SK-N-SH treated with all-trans-retinoic acid at 6 μM for 48 hours (cell line): ENCODE data around the gene ONECUT3.

ENCODE experiments used
- ATAC-seq: fragments of 200-7000 bp; cut with Tn5 transposase; 3 replicates; pipeline ENCODE4 v1.9.1; 2020; ENCODE audit warnings: mild to moderate bottlenecking, moderate library complexity
- ARNTL ChIP-seq: fragments of 450-650 bp; formaldehyde crosslinking; IDR thresholded peaks from 2 replicates; pipeline ENCODE4 v1.5.0; 2020; ENCODE audit warnings: low read depth, mild to moderate bottlenecking, moderate library complexity, borderline replicate concordance
- BACH2 ChIP-seq: fragments of 250-450 bp; sonication (Bioruptor Pico); IDR thresholded peaks from 2 replicates; pipeline ENCODE4 v1.9.0; 2021; ENCODE audit warnings: mild to moderate bottlenecking, borderline replicate concordance
- CSDC2 ChIP-seq: fragments of 250-450 bp; sonication (Bioruptor Pico); IDR thresholded peaks from 2 replicates; pipeline ENCODE4 v1.5.0; 2020; ENCODE audit warnings: mild to moderate bottlenecking, moderate library complexity
- ESRRG ChIP-seq: fragments of 250-450 bp; sonication (Bioruptor Pico); IDR thresholded peaks from 2 replicates; pipeline ENCODE4 v1.6.1; 2021; ENCODE audit warnings: mild to moderate bottlenecking
- ISL1 ChIP-seq: fragments of 250-450 bp; sonication (Bioruptor Pico); IDR thresholded peaks from 2 replicates; pipeline ENCODE4 v2.1.2; 2022; ENCODE audit warnings: mild to moderate bottlenecking, moderate library complexity
- OSR1 ChIP-seq: fragments of 250-450 bp; sonication (Bioruptor Pico); IDR thresholded peaks from 2 replicates; pipeline ENCODE4 v1.8.0; 2022; ENCODE audit warnings: moderate library complexity, mild to moderate bottlenecking, inconsistent platforms
- RARB ChIP-seq: fragments of 250-450 bp; sonication (Bioruptor Pico); IDR thresholded peaks from 2 replicates; pipeline ENCODE4 v1.8.0; 2021; ENCODE audit warnings: mild to moderate bottlenecking, moderate library complexity
- SNAI2 ChIP-seq: fragments of 250-450 bp; sonication (Bioruptor Pico); IDR thresholded peaks from 2 replicates; pipeline ENCODE4 v1.5.0; 2020; ENCODE audit warnings: mild to moderate bottlenecking, moderate library complexity
- TOX ChIP-seq: fragments of 250-450 bp; sonication (Bioruptor Pico); IDR thresholded peaks from 2 replicates; pipeline ENCODE4 v1.8.0; 2021; ENCODE audit warnings: mild to moderate bottlenecking, moderate library complexity, borderline replicate concordance
- ZC3H10 ChIP-seq: fragments of 250-450 bp; sonication (Bioruptor Pico); IDR thresholded peaks from 2 replicates; pipeline ENCODE4 v1.5.1; 2021; ENCODE audit warnings: mild to moderate bottlenecking, moderate library complexity
- ZFP3 ChIP-seq: fragments of 250-450 bp; sonication (Bioruptor Pico); IDR thresholded peaks from 2 replicates; pipeline ENCODE4 v1.5.0; 2020; ENCODE audit warnings: mild to moderate bottlenecking, moderate library complexity
- ZFP30 ChIP-seq: fragments of 450-650 bp; formaldehyde crosslinking; IDR thresholded peaks from 2 replicates; pipeline ENCODE4 v1.5.0; 2022; ENCODE audit warnings: mild to moderate bottlenecking, moderate library complexity
- ZNF565 ChIP-seq: fragments of 450-650 bp; formaldehyde crosslinking; conservative IDR thresholded peaks from 2 replicates; pipeline ENCODE4 v1.5.0; 2020; ENCODE audit warnings: low read depth, mild to moderate bottlenecking, moderate library complexity
- ZNF70 ChIP-seq: fragments of 450-650 bp; formaldehyde crosslinking; IDR thresholded peaks from 2 replicates; pipeline ENCODE4 v1.5.0; 2020; ENCODE audit warnings: mild to moderate bottlenecking, moderate library complexity
- ZNF8 ChIP-seq: fragments of 450-650 bp; formaldehyde crosslinking; IDR thresholded peaks from 2 replicates; pipeline ENCODE4 v1.5.0; 2020; ENCODE audit warnings: mild to moderate bottlenecking, moderate library complexity
- TF ChIP-seq, protein P1 (sequence below): fragments of 250-450 bp; sonication (Bioruptor Pico); IDR thresholded peaks from 2 replicates; pipeline ENCODE4 v1.5.0; 2020; ENCODE audit warnings: mild to moderate bottlenecking, moderate library complexity
- TF ChIP-seq, protein P2 (sequence below): fragments of 250-450 bp; sonication (Bioruptor Pico); IDR thresholded peaks from 2 replicates; pipeline ENCODE4 v1.5.1; 2021; ENCODE audit warnings: mild to moderate bottlenecking, moderate library complexity
- TF ChIP-seq, protein P3 (sequence below): fragments of 250-450 bp; sonication (Bioruptor Pico); IDR thresholded peaks from 2 replicates; pipeline ENCODE4 v1.8.0; 2021; ENCODE audit warnings: low read depth, mild to moderate bottlenecking, moderate library complexity, borderline replicate concordance
- TF ChIP-seq, protein P4 (sequence below): fragments of 250-450 bp; sonication (Bioruptor Pico); IDR thresholded peaks from 2 replicates; pipeline ENCODE4 v1.5.1; 2020; ENCODE audit warnings: low read depth, mild to moderate bottlenecking, moderate library complexity
- TF ChIP-seq, protein P5 (sequence below): fragments of 250-450 bp; sonication (Bioruptor Pico); IDR thresholded peaks from 2 replicates; pipeline ENCODE4 v1.8.0; 2020; ENCODE audit warnings: mild to moderate bottlenecking, moderate library complexity, borderline replicate concordance

The ONECUT3 gene

DNA sequence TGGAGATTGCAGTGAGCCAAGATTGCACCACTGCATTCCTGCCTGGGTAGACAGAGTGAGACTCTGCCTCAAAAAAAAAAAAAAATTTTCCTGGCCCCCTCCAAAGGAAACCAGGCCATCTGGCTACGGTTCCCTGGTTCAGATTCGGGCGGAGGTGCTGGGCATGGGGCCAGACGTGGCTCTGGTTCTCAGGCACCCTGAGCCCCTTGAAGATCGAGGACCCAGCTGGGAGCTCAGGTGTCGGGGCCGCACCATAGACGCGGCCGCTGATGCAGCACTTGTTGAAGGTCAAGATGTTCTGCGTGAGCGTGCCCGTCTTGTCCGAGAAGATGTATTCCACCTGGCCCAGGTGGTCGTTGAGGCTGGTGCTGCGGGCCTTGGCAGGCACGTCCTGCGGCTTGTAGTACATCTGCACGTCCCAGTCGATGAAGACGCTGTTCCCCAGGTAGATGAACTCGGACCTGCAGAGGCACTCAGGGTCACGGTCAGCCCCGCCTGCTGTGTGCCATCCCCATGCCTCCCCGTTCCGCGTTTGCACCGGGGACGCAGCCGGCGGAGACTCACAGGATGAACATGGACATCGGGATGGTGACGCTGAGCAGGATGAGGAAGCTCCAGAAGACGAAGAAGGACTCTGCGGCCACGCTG is 46.5 kb downstream of the ONECUT3 start (continued):
- TF ChIP-seq, protein P1, sequence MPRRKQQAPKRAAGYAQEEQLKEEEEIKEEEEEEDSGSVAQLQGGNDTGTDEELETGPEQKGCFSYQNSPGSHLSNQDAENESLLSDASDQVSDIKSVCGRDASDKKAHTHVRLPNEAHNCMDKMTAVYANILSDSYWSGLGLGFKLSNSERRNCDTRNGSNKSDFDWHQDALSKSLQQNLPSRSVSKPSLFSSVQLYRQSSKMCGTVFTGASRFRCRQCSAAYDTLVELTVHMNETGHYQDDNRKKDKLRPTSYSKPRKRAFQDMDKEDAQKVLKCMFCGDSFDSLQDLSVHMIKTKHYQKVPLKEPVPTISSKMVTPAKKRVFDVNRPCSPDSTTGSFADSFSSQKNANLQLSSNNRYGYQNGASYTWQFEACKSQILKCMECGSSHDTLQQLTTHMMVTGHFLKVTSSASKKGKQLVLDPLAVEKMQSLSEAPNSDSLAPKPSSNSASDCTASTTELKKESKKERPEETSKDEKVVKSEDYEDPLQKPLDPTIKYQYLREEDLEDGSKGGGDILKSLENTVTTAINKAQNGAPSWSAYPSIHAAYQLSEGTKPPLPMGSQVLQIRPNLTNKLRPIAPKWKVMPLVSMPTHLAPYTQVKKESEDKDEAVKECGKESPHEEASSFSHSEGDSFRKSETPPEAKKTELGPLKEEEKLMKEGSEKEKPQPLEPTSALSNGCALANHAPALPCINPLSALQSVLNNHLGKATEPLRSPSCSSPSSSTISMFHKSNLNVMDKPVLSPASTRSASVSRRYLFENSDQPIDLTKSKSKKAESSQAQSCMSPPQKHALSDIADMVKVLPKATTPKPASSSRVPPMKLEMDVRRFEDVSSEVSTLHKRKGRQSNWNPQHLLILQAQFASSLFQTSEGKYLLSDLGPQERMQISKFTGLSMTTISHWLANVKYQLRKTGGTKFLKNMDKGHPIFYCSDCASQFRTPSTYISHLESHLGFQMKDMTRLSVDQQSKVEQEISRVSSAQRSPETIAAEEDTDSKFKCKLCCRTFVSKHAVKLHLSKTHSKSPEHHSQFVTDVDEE = no peak
- TF ChIP-seq ISL1 (CRISPR knock-in tag) (no peak), ESRRG (CRISPR knock-in tag) (no peak)
- TF ChIP-seq, protein P2, sequence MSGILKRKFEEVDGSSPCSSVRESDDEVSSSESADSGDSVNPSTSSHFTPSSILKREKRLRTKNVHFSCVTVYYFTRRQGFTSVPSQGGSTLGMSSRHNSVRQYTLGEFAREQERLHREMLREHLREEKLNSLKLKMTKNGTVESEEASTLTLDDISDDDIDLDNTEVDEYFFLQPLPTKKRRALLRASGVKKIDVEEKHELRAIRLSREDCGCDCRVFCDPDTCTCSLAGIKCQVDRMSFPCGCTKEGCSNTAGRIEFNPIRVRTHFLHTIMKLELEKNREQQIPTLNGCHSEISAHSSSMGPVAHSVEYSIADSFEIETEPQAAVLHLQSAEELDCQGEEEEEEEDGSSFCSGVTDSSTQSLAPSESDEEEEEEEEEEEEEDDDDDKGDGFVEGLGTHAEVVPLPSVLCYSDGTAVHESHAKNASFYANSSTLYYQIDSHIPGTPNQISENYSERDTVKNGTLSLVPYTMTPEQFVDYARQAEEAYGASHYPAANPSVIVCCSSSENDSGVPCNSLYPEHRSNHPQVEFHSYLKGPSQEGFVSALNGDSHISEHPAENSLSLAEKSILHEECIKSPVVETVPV = no peak

DNA sequence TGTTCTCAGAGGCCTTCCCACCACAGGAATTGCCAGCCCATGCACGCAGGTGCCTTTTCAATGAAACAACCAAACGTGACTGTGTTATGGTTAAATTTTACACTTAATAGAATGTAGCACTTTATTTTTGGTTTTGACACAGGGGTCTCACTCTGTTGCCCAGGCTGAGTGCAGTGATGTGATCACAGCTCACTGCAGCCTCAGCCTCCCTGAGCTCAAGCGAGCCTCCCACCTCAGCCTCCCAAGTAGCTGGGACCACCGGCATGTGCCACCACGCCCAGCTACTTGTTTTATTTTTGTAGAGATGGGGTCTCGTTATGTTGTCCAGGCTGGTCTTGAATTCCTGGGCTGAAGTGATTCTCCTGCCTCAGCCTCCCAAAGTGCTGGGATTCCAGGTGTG is 51.6 kb downstream of the ONECUT3 start:
- ATAC-seq = no peak
- TF ChIP-seq, protein P2 = no peak
- no peak for TF ChIP-seq BACH2
- TF ChIP-seq TOX (CRISPR knock-in tag) = no peak
- TF ChIP-seq ISL1 (CRISPR knock-in tag) = no peak
- no peak for TF ChIP-seq ESRRG (CRISPR knock-in tag)
- no peak for TF ChIP-seq CSDC2 (CRISPR knock-in tag)
- TF ChIP-seq OSR1 (CRISPR knock-in tag) = no peak
- no peak for TF ChIP-seq ZNF8 (CRISPR knock-in tag)
- TF ChIP-seq RARB (CRISPR knock-in tag) = no peak
- TF ChIP-seq, protein P1 = no peak
- TF ChIP-seq, protein P3, sequence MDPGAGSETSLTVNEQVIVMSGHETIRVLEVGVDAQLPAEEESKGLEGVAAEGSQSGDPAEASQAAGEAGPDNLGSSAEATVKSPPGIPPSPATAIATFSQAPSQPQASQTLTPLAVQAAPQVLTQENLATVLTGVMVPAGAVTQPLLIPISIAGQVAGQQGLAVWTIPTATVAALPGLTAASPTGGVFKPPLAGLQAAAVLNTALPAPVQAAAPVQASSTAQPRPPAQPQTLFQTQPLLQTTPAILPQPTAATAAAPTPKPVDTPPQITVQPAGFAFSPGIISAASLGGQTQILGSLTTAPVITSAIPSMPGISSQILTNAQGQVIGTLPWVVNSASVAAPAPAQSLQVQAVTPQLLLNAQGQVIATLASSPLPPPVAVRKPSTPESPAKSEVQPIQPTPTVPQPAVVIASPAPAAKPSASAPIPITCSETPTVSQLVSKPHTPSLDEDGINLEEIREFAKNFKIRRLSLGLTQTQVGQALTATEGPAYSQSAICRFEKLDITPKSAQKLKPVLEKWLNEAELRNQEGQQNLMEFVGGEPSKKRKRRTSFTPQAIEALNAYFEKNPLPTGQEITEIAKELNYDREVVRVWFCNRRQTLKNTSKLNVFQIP (CRISPR knock-in tag) = no peak
- no peak for TF ChIP-seq SNAI2 (CRISPR knock-in tag)
- TF ChIP-seq ZNF70 (CRISPR knock-in tag) = no peak
- TF ChIP-seq ZFP3 (CRISPR knock-in tag) = no peak
- TF ChIP-seq, protein P4, sequence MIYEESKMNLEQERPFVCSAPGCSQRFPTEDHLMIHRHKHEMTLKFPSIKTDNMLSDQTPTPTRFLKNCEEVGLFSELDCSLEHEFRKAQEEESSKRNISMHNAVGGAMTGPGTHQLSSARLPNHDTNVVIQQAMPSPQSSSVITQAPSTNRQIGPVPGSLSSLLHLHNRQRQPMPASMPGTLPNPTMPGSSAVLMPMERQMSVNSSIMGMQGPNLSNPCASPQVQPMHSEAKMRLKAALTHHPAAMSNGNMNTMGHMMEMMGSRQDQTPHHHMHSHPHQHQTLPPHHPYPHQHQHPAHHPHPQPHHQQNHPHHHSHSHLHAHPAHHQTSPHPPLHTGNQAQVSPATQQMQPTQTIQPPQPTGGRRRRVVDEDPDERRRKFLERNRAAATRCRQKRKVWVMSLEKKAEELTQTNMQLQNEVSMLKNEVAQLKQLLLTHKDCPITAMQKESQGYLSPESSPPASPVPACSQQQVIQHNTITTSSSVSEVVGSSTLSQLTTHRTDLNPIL = no peak
- TF ChIP-seq, protein P5, sequence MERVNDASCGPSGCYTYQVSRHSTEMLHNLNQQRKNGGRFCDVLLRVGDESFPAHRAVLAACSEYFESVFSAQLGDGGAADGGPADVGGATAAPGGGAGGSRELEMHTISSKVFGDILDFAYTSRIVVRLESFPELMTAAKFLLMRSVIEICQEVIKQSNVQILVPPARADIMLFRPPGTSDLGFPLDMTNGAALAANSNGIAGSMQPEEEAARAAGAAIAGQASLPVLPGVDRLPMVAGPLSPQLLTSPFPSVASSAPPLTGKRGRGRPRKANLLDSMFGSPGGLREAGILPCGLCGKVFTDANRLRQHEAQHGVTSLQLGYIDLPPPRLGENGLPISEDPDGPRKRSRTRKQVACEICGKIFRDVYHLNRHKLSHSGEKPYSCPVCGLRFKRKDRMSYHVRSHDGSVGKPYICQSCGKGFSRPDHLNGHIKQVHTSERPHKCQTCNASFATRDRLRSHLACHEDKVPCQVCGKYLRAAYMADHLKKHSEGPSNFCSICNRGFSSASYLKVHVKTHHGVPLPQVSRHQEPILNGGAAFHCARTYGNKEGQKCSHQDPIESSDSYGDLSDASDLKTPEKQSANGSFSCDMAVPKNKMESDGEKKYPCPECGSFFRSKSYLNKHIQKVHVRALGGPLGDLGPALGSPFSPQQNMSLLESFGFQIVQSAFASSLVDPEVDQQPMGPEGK (CRISPR knock-in tag) = no peak
- TF ChIP-seq ZNF565 (CRISPR knock-in tag) = no peak
- no peak for TF ChIP-seq ZFP30
- TF ChIP-seq ARNTL (CRISPR knock-in tag) = no peak
- no peak for TF ChIP-seq ZC3H10 (CRISPR knock-in tag)
